B cell (primary cell): ENCODE measurements around the gene WTIP. TPM values are rescaled to one million over a fixed set of nuclear protein-coding genes. Genes with fewer than 3 reads are reported as not detected.

Source experiments
- ATAC-seq: fragments of 200-7000 bp; cut with Tn5 transposase; one replicate; pipeline ENCODE4 v1.10.0; 2021; ENCODE audit warnings: low read depth, mild to moderate bottlenecking, moderate number of reproducible peaks, moderate library complexity
- CTCF ChIA-PET: fragments of 350-600 bp; sonication (Branson Sonifier 250); formaldehyde crosslinking; loops from one replicate; lab custom pipeline; 2021; ENCODE audit warnings: antibody characterized with exemption, inconsistent platforms; lab: Charles Lee
- POLR2A ChIA-PET: fragments of 350-600 bp; sonication (Branson Sonifier 250); formaldehyde crosslinking; loops from one replicate; lab custom pipeline; 2021; ENCODE audit warnings: antibody characterized with exemption; lab: Charles Lee
- DNase-seq: peaks from one replicate; pipeline ENCODE4 v3.0.0; 2013
- H2AFZ ChIP-seq: 2 replicates; pipeline ENCODE4 v1.6.1; 2012; ENCODE audit warnings: mild to moderate bottlenecking, low read depth, low read length; ENCODE audit not compliant: insufficient read depth, poor library complexity, severe bottlenecking
- H3K27ac ChIP-seq, 2 donors: 1 replicate in 1 of 2; 2 replicates in 1 of 2; pipeline ENCODE4 v1.5.1; 2012 to 2013; ENCODE audit warnings: low read length in 2 of 2, mild to moderate bottlenecking in 2 of 2, moderate library complexity in 1 of 2
- H3K27me3 ChIP-seq, 4 experiments: fragments of 200-600 bp in 1 of 4; sonication (generic) in 1 of 4; replicated peaks in 1 of 4; 1 replicate in 2 of 4; 2 replicates in 2 of 4; pipeline versions ENCODE4 v1.6.1 to v1.7.0; 2013 to 2016; ENCODE audit warnings: low read length in 3 of 4, mild to moderate bottlenecking in 2 of 4, mixed read lengths in 1 of 4, moderate library complexity in 1 of 4; ENCODE audit not compliant: insufficient read depth in 4 of 4, control insufficient read depth in 3 of 4; ENCODE audit errors: control extremely low read depth in 1 of 4
- H3K36me3 ChIP-seq, 2 experiments: replicated peaks in 1 of 2; 1 replicate in 1 of 2; 2 replicates in 1 of 2; pipeline versions ENCODE4 v1.6.1 to v1.7.1; 2013; ENCODE audit warnings: low read length in 1 of 2; ENCODE audit not compliant: insufficient read depth in 2 of 2, control insufficient read depth in 1 of 2; ENCODE audit errors: control extremely low read depth in 1 of 2, extremely low read depth in 1 of 2
- H3K4me1 ChIP-seq, 2 donors: fragments of 200-600 bp in 1 of 2; sonication (generic) in 1 of 2; 1 replicate in 1 of 2; 2 replicates in 1 of 2; pipeline versions ENCODE4 v1.5.1 to v1.6.1; 2013 to 2017; ENCODE audit warnings: low read length in 2 of 2; ENCODE audit not compliant: control insufficient read depth in 2 of 2, insufficient read depth in 2 of 2
- H3K4me2 ChIP-seq: replicated peaks from 2 replicates; pipeline ENCODE3; 2012; ENCODE audit warnings: mild to moderate bottlenecking, low read depth, low read length; ENCODE audit not compliant: poor library complexity, severe bottlenecking
- H3K4me3 ChIP-seq, 5 experiments: fragments of 200-600 bp in 1 of 5; sonication (generic) in 1 of 5; 1 replicate in 3 of 5; 2 replicates in 2 of 5; pipeline versions ENCODE4 v1.5.1 to v1.7.0; 2011 to 2016; ENCODE audit warnings: low read length in 4 of 5, mild to moderate bottlenecking in 4 of 5, low read depth in 2 of 5, control low read depth in 1 of 5, moderate library complexity in 1 of 5; ENCODE audit not compliant: insufficient read depth in 1 of 5; ENCODE audit errors: control extremely low read depth in 1 of 5, extremely low read depth in 1 of 5
- H3K79me2 ChIP-seq: fragments of 200-600 bp; sonication (generic); one replicate; pipeline ENCODE4 v1.6.0; 2016; ENCODE audit warnings: low read length; ENCODE audit not compliant: control insufficient read depth, insufficient read depth
- H3K9ac ChIP-seq: fragments of 200-600 bp; sonication (generic); 2 replicates; pipeline ENCODE4 v1.6.1; 2017; ENCODE audit warnings: mild to moderate bottlenecking, low read length, moderate library complexity
- H3K9me3 ChIP-seq, 3 donors: one replicate each; pipeline versions ENCODE4 v1.6.1 to v1.7.1; 2013; ENCODE audit warnings: low read length in 2 of 3; ENCODE audit not compliant: control insufficient read depth in 2 of 3, insufficient read depth in 1 of 3; ENCODE audit errors: control extremely low read depth in 1 of 3
- H4K20me1 ChIP-seq: 2 replicates; pipeline ENCODE4 v1.6.0; 2012; ENCODE audit warnings: mild to moderate bottlenecking, low read length; ENCODE audit not compliant: insufficient read depth, control insufficient read depth, poor library complexity, severe bottlenecking
- H3K27ac Mint-ChIP-seq: one replicate; pipeline ENCODE4 v1.8.0; 2021; ENCODE audit warnings: mixed read lengths
- H3K27me3 Mint-ChIP-seq: one replicate; pipeline ENCODE4 v1.8.0; 2021; ENCODE audit warnings: mixed read lengths
- H3K4me1 Mint-ChIP-seq: one replicate; pipeline ENCODE4 v1.8.0; 2021; ENCODE audit warnings: mixed read lengths
- H3K4me3 Mint-ChIP-seq: one replicate; pipeline ENCODE4 v1.8.0; 2021; ENCODE audit warnings: mixed read lengths
- H3K9me3 Mint-ChIP-seq: one replicate; pipeline ENCODE4 v1.8.0; 2022; ENCODE audit warnings: mixed read lengths; ENCODE audit not compliant: insufficient read depth
- CTCF ChIP-seq: fragments of 200-600 bp; IDR thresholded peaks from one replicate; pipeline ENCODE4 v1.8.0; 2022; ENCODE audit warnings: antibody characterized with exemption, mild to moderate bottlenecking
- EZH2 ChIP-seq: IDR thresholded peaks from 2 replicates; pipeline ENCODE4 v1.6.1; 2012; ENCODE audit warnings: borderline replicate concordance, low read depth, mild to moderate bottlenecking, moderate library complexity, low read length; ENCODE audit not compliant: insufficient read depth, poor library complexity, severe bottlenecking
- WGBS: methylation state at CpG from one replicate; pipeline ENCODE4 v1.1.5; 2013; ENCODE audit warnings: missing lambda C conversion rate; ENCODE audit not compliant: insufficient coverage; 5-methylcytosine and 5-hydroxymethylcytosine counted together
- intact Hi-C: fragments of 100-400 bp; cut with micrococcal nuclease; formaldehyde crosslinking; loops from one replicate; pipeline ENCODE4 v1.10.0; 2022
- polyA plus RNA-seq: library from polyadenylated mRNA; depleted of rRNA; stranded (reverse); fragments of >200 nt; gene quantifications from 2 replicates; pipeline ENCODE4 v1.2.3, GENCODE V29; 2012
- total RNA-seq, 2 donors: library from RNA; stranded (reverse); fragments of 120-200 nt in 1 of 2; gene quantifications; 1 replicate in 1 of 2; 2 replicates in 1 of 2; pipeline versions ENCODE4 v1.2.3 to v1.2.4, GENCODE V29; 2013 to 2022

Gene WTIP
- total and polyA plus RNA-seq, 2 donors (not counting 1 experiment from before 2014, with no cell fraction given), result 0.18 to 0.30 TPM

GRCh38 chr19:34493038-34493648 is 11.6 kb downstream of the WTIP start:
- H3K9me3 ChIP-seq, result no peaks in the 10 kb centered on the region
- intact Hi-C loops, result no loop called here
- no peak overlapping the region for H3K4me3 Mint-ChIP-seq
- DNase-seq (no peak), ATAC-seq (no peak)
- no peak overlapping the region for H3K9ac ChIP-seq
- H3K36me3 ChIP-seq, result no peaks in the 10 kb centered on the region
- no peak overlapping the region for H3K4me3 ChIP-seq
- H3K9me3 Mint-ChIP-seq, result no peaks in the 10 kb centered on the region
- POLR2A ChIA-PET, result no interaction called here
- H3K27me3 ChIP-seq, result no peaks in the 10 kb centered on the region
- H3K79me2 ChIP-seq, result no peaks in the 10 kb centered on the region
- no peaks in the 10 kb centered on the region for H3K4me1 Mint-ChIP-seq
- WGBS, result 92% methylated on average over 25 of the region's 25 CpGs
- H3K27ac Mint-ChIP-seq, result no peak overlapping the region
- CTCF ChIA-PET, result no interaction called here
- no peaks in the 10 kb centered on the region for H3K4me1 ChIP-seq
- TF ChIP-seq CTCF (no peak), EZH2 (no peak)
- H4K20me1 ChIP-seq, result no peaks in the 10 kb centered on the region
- no peaks in the 10 kb centered on the region for H3K27me3 Mint-ChIP-seq
- H2AFZ ChIP-seq, result no peak overlapping the region
- no peak overlapping the region for H3K4me2 ChIP-seq
- no peak overlapping the region for H3K27ac ChIP-seq

DNA sequence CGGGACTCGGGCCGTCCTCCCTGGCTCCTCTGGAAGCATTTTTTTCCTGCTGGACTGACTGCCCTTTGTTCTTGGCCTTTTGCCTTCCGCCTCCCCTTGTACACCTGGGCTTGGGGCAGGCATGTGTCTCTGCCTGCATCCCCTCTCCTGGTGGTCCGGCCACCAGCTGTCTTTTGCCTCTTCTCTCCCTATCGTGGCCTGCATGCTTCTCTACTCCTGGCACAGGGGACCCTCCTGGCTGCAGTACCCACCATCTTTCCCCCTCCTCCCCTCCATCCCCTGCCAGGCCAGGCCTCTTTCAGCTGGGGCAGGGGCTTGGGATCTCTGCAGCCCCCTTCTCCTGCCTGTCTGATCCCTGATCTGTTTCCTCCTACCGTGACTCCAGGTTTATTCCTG is 12.1 kb downstream of the WTIP start:
- H3K9me3 ChIP-seq, result no peaks in the 10 kb centered on the region
- DNase-seq (no peak), ATAC-seq (no peak)
- H3K4me3 ChIP-seq, result no peak overlapping the region
- no peaks in the 10 kb centered on the region for H4K20me1 ChIP-seq
- TF ChIP-seq EZH2, result no peak
- no peak for TF ChIP-seq CTCF
- ChIA-PET CTCF (no interaction called here), POLR2A (no interaction called here)
- H3K4me1 Mint-ChIP-seq, result no peaks in the 10 kb centered on the region
- H3K27ac ChIP-seq, result no peak overlapping the region
- H3K9me3 Mint-ChIP-seq, result no peaks in the 10 kb centered on the region
- H3K4me2 ChIP-seq, result no peak overlapping the region
- intact Hi-C loops, result no loop called here
- H3K27ac Mint-ChIP-seq, result no peak overlapping the region
- H3K4me1 ChIP-seq, result no peaks in the 10 kb centered on the region
- H3K36me3 ChIP-seq, result no peaks in the 10 kb centered on the region
- no peaks in the 10 kb centered on the region for H3K27me3 ChIP-seq
- 98% methylated on average over 6 of the region's 7 CpGs for WGBS
- H3K27me3 Mint-ChIP-seq, result no peaks in the 10 kb centered on the region
- no peak overlapping the region for H3K9ac ChIP-seq
- no peak overlapping the region for H3K4me3 Mint-ChIP-seq
- H2AFZ ChIP-seq, result no peak overlapping the region
- H3K79me2 ChIP-seq, result no peaks in the 10 kb centered on the region
